ENCODE measurements around the gene DYRK1B. TPM values are rescaled to one million over a fixed set of nuclear protein-coding genes. Genes with fewer than 3 reads are reported as not detected.

The DYRK1B gene
- total and polyA plus RNA-seq, 2 experiments from 2014 or later = 6.5 to 8.6 TPM

GRCh38 chr19:39873385-39873784 is 39.4 kb upstream of the DYRK1B start:
- Histone ChIP-seq H3K4me2 (no peak overlapping the region), H3K9me2 (ENCODE audit: insufficient read depth) (no peaks in the 10 kb centered on the region), H2AFZ (no peak overlapping the region), H3K4me3 (no peak overlapping the region), H3F3A (replicated peaks; ENCODE audit: low read depth) (no peaks in the 10 kb centered on the region), H3K79me2 (replicated peaks; ENCODE audit: insufficient read depth) (no peaks in the 10 kb centered on the region), H3K27ac (ENCODE audit: low read depth) (no peak overlapping the region), H3K4me1 (ENCODE audit: insufficient read depth) (no peaks in the 10 kb centered on the region), H3K27me3 (ENCODE audit: insufficient read depth) (no peaks in the 10 kb centered on the region), H4K20me1 (replicated peaks; ENCODE audit: insufficient read depth) (no peaks in the 10 kb centered on the region), H3K36me3 (ENCODE audit: insufficient read depth) (no peaks in the 10 kb centered on the region)
- H3K27me3 Mint-ChIP-seq (ENCODE audit: insufficient read depth, low read depth, poor library complexity) = peaks cover 12% of the 10 kb centered on the region
- no peak overlapping the region for H3K4me3 Mint-ChIP-seq
- no peaks in the 10 kb centered on the region for H3K9me3 Mint-ChIP-seq
- TF ChIP-seq EZH2 (IDR thresholded peaks at IDR 0.05; ENCODE audit: low read depth, unreplicated experiment) (no peak), JUNB (IDR thresholded peaks at IDR 0.05; ENCODE audit: unreplicated experiment) (no peak), EZH2phosphoT487 (IDR thresholded peaks at IDR 0.05; ENCODE audit: unreplicated experiment) (no peak), NANOG (IDR thresholded peaks at IDR 0.05; ENCODE audit: borderline replicate concordance) (no peak), ETS1 (IDR thresholded peaks at IDR 0.05) (no peak), CTCF (conservative IDR thresholded peaks at IDR 0.05; ENCODE audit: low read depth in 2 of 2) (no peak), ZNF331 (CRISPR knock-in tag; IDR thresholded peaks at IDR 0.05; ENCODE audit: low read depth) (no peak), REST (IDR thresholded peaks at IDR 0.05; ENCODE audit: unreplicated experiment) (no peak), CREB1 (CRISPR knock-in tag; IDR thresholded peaks at IDR 0.05; ENCODE audit: low read depth) (no peak), STAT1 (IDR thresholded peaks at IDR 0.05; ENCODE audit: unreplicated experiment) (no peak), POLR2AphosphoS5 (IDR thresholded peaks at IDR 0.05; ENCODE audit: low read depth) (no peak), ZNF462 (CRISPR knock-in tag; IDR thresholded peaks at IDR 0.05) (no peak), ZNF114 (CRISPR knock-in tag; IDR thresholded peaks at IDR 0.05) (no peak)
- DNase-seq (ENCODE audit: low spot score) (no peak), ATAC-seq (no peak)
- peaks cover 8% of the 10 kb centered on the region for H3K4me1 Mint-ChIP-seq
- no peak overlapping the region for H3K27ac Mint-ChIP-seq
- H3K36me3 Mint-ChIP-seq (ENCODE audit: low read depth) = no peaks in the 10 kb centered on the region

Measured in GM23338 (cell line).